Endothelial cell of umbilical vein (primary cell): Measurements from ENCODE around the gene SCAMP2. TPM values are rescaled to one million over a fixed set of nuclear protein-coding genes. Genes with fewer than 3 reads are reported as not detected.

Experiments used
- BruUV-seq: library from RNA; stranded (reverse); fragments of 400-500 nt; replicated peaks from 2 replicates; lab custom pipeline; 2021; lab: Mats Ljungman, UMichigan
- CTCF ChIA-PET: fragments of 300-600, 350-600 bp; sonication (Branson Sonifier 250); formaldehyde crosslinking; loops from one replicate; lab custom pipeline; 2021; ENCODE audit warnings: antibody characterized with exemption, inconsistent platforms; lab: Charles Lee
- POLR2A ChIA-PET: fragments of 300-600, 350-600 bp; sonication (Branson Sonifier 250); formaldehyde crosslinking; loops from one replicate; lab custom pipeline; 2021; ENCODE audit warnings: antibody characterized with exemption, inconsistent platforms; lab: Charles Lee
- DNase-seq: peaks from one replicate; pipeline ENCODE4 v3.0.0-alpha.2; 2011; ENCODE audit warnings: low read depth, low spot score
- FAIRE-seq: peaks from 2 replicates; lab custom pipeline; 2011; peaks lifted over from hg19 to GRCh38; lab: Jason Lieb, UNC
- H2AFZ ChIP-seq: 2 replicates; pipeline ENCODE4 v1.6.0; 2012; ENCODE audit warnings: low read depth, low read length, control low read depth, inconsistent platforms
- H3K27ac ChIP-seq: 2 replicates; pipeline ENCODE4 v1.5.1; 2011; ENCODE audit warnings: low read depth, mild to moderate bottlenecking, control low read depth, low read length, moderate library complexity; ENCODE audit not compliant: insufficient read depth
- H3K27me3 ChIP-seq, 2 experiments: 2 replicates each; pipeline versions ENCODE4 v1.6.0 to v1.6.1; 2011; ENCODE audit warnings: low read length in 2 of 2, mixed read lengths in 1 of 2; ENCODE audit not compliant: control insufficient read depth in 2 of 2, insufficient read depth in 2 of 2
- H3K36me3 ChIP-seq, 2 experiments: 2 replicates in 1 of 2; 3 replicates in 1 of 2; pipeline ENCODE4 v1.5.1; 2011; ENCODE audit warnings: low read length in 2 of 2, mild to moderate bottlenecking in 1 of 2, moderate library complexity in 1 of 2; ENCODE audit not compliant: control insufficient read depth in 2 of 2, insufficient read depth in 2 of 2; ENCODE audit errors: extremely low read depth in 1 of 2
- H3K4me1 ChIP-seq: 3 replicates; pipeline ENCODE4 v1.5.1; 2011; ENCODE audit warnings: mild to moderate bottlenecking, low read length; ENCODE audit not compliant: control insufficient read depth, insufficient read depth; ENCODE audit errors: extremely low read depth
- H3K4me2 ChIP-seq: 2 replicates; pipeline ENCODE4 v1.6.1; 2011; ENCODE audit warnings: low read length, control low read depth, mixed read lengths; ENCODE audit not compliant: insufficient read depth
- H3K4me3 ChIP-seq, 3 experiments: fragments of 200-600 bp in 1 of 3; sonication (generic), shearing (Covaris generic) in 1 of 3; replicated peaks in 1 of 3; 2 replicates each; pipeline ENCODE4 v1.5.1; 2011 to 2016; ENCODE audit warnings: control low read depth in 3 of 3, low read length in 3 of 3, mild to moderate bottlenecking in 2 of 3, inconsistent platforms in 1 of 3, low read depth in 1 of 3, moderate library complexity in 1 of 3; ENCODE audit not compliant: insufficient read depth in 1 of 3
- H3K79me2 ChIP-seq: 2 replicates; pipeline ENCODE4 v1.6.0; 2012; ENCODE audit warnings: low read length, inconsistent platforms; ENCODE audit not compliant: control insufficient read depth, insufficient read depth
- H3K9ac ChIP-seq: replicated peaks from 2 replicates; pipeline ENCODE3; 2011; ENCODE audit warnings: low read length, control low read depth; ENCODE audit not compliant: insufficient read depth; ENCODE audit errors: extremely low read depth
- H3K9me1 ChIP-seq: replicated peaks from 3 replicates; pipeline ENCODE4 v1.6.0; 2011; ENCODE audit warnings: mild to moderate bottlenecking, low read length; ENCODE audit not compliant: control insufficient read depth, insufficient read depth; ENCODE audit errors: extremely low read depth
- H3K9me3 ChIP-seq: replicated peaks from 2 replicates; pipeline ENCODE4 v1.5.1; 2012; ENCODE audit warnings: low read length, inconsistent platforms; ENCODE audit not compliant: control insufficient read depth, insufficient read depth
- H4K20me1 ChIP-seq: replicated peaks from 2 replicates; pipeline ENCODE3; 2011; ENCODE audit warnings: mild to moderate bottlenecking, low read length; ENCODE audit not compliant: control insufficient read depth, insufficient read depth; ENCODE audit errors: extremely low read depth
- CTCF ChIP-seq, 2 donors: IDR thresholded peaks; 1 replicate in 1 of 2; 2 replicates in 1 of 2; pipeline ENCODE4 v1.5.1; 2011; ENCODE audit warnings: low read length in 2 of 2, mild to moderate bottlenecking in 2 of 2, moderate library complexity in 2 of 2, control low read depth in 1 of 2, inconsistent platforms in 1 of 2, low read depth in 1 of 2; ENCODE audit not compliant: insufficient read depth in 1 of 2; ENCODE audit errors: extremely low read depth in 1 of 2
- EZH2 ChIP-seq: IDR thresholded peaks from 2 replicates; pipeline ENCODE4 v1.6.1; 2012; ENCODE audit warnings: borderline replicate concordance, low read depth, mild to moderate bottlenecking, moderate library complexity, low read length, inconsistent platforms; ENCODE audit not compliant: severe bottlenecking
- JUN ChIP-seq: IDR thresholded peaks from 2 replicates; pipeline ENCODE4 v1.6.1; 2011; ENCODE audit warnings: borderline replicate concordance, low read depth; ENCODE audit not compliant: insufficient read length, insufficient read depth
- MAX ChIP-seq: IDR thresholded peaks from 2 replicates; pipeline ENCODE4 v1.6.1; 2011; ENCODE audit not compliant: insufficient read depth, insufficient read length
- MYC ChIP-seq: IDR thresholded peaks from one replicate; pipeline ENCODE4 v1.6.1; 2011; ENCODE audit warnings: mild to moderate bottlenecking, low read depth, low read length
- POLR2A ChIP-seq: IDR thresholded peaks from 2 replicates; pipeline ENCODE4 v1.6.1; 2012; ENCODE audit warnings: low read depth, mild to moderate bottlenecking, control low read depth, low read length
- POLR2AphosphoS5 ChIP-seq: IDR thresholded peaks from 2 replicates; pipeline ENCODE4 v1.6.1; 2012; ENCODE audit warnings: low read depth, mild to moderate bottlenecking, control low read depth, low read length, moderate library complexity; ENCODE audit not compliant: insufficient read depth
- dilution Hi-C: fragments of 300-500 bp; cut with MboI; formaldehyde crosslinking; loops from one replicate; pipeline ENCODE4 v1.15.0; 2019; ENCODE audit warnings: low sequenced_read_pairs; ENCODE audit not compliant: extremely low pct_ligation_motif_present
- intact Hi-C: fragments of 100-400 bp; cut with micrococcal nuclease; formaldehyde crosslinking; loops from one replicate; pipeline ENCODE4 v1.10.0; 2022
- microRNA-seq: library from miRNA; unstranded; fragments of <30 nt; microRNA quantifications from one replicate; pipeline ENCODE4 v1.2.0, GENCODE V29; 2021; ENCODE audit warnings: borderline number of aligned reads, borderline replicate concordance
- polyA plus RNA-seq, 4 experiments: library from polyadenylated mRNA; depleted of rRNA in 3 of 4; stranded (reverse) in 3 of 4; unstranded in 1 of 4; fragments of >200 nt; gene quantifications; 2 replicates each; pipeline versions ENCODE4 v1.2.1 to v1.2.3, GENCODE V29; 2011 to 2012; ENCODE audit warnings: missing spikeins in 1 of 4
- small RNA-seq: library from RNA; depleted of rRNA; stranded (forward); fragments of <200 nt; gene quantifications from one replicate; pipeline ENCODE3, GENCODE V24; 2012; ENCODE audit warnings: low replicate concordance, low read depth; ENCODE audit not compliant: insufficient read depth, insufficient read length
- total RNA-seq: library from RNA; stranded (reverse); gene quantifications from 2 replicates; pipeline ENCODE4 v1.2.3, GENCODE V29; 2021

SCAMP2 gene
- total and polyA plus RNA-seq, 2 donors (not counting 3 experiments of a cell fraction or from before 2014, with no cell fraction given) = 67.3 to 256 TPM

- dilution Hi-C loops = no loop called here
- Histone ChIP-seq H3K4me2 (no peak overlapping the region), H3K9ac (no peak overlapping the region), H2AFZ (no peak overlapping the region), H3K4me3 (no peak overlapping the region), H3K27me3 (no peaks in the 10 kb centered on the region), H3K4me1 (peaks cover 6% of the 10 kb centered on the region), H3K9me1 (no peaks in the 10 kb centered on the region), H3K36me3 (peaks cover 0 to 7% of the 10 kb centered on the region in 2 experiments), H3K27ac (no peak overlapping the region), H3K79me2 (peaks cover 68% of the 10 kb centered on the region), H3K9me3 (no peaks in the 10 kb centered on the region), H4K20me1 (no peaks in the 10 kb centered on the region)
- no TSS peak for BruUV-seq
- TF ChIP-seq MYC (no peak), POLR2A (no peak), MAX (no peak), CTCF (IDR thresholded peaks at IDR 0.05; ENCODE audit: extremely low read depth in 1 of 2, insufficient read depth in 1 of 2, low read depth in 1 of 2, low read length in 2 of 2) (no peak), JUN (no peak), POLR2AphosphoS5 (no peak), EZH2 (no peak)
- ChIA-PET POLR2A (interaction anchor here (0.6 kb wide), 1 partner anchor 155 kb away, joined by 3 read pairs; no protein-coding TSS in a partner anchor), CTCF (interaction anchor here (1.3 to 6.5 kb wide), 8 partner anchors 10 to 160 kb away, joined by 3 to 69 read pairs (median 10); partner anchors contain the start of gene CSK)
- intact Hi-C loops = no loop called here
- DNase-seq (no peak), FAIRE-seq (no peak)
Observed at GRCh38 chr15:74794248-74794969, 78.8 kb downstream of the SCAMP2 start.

Small RNA genes within 50 kb of the gene (microRNA-seq; reads per million reads assigned to microRNA genes)
- not detected for gene MIR6882

Small RNA genes within 50 kb of the gene (small RNA-seq; reads per million reads assigned to genes)
- gene CPLX3 = not detected
- gene MIR6882 = not detected

Other genes with a start within 250 kb of the SCAMP2 start
- 52.7 and 56.5 TPM in 2 replicates for gene EDC3, start 177.3 kb downstream of the SCAMP2 start, total RNA-seq
- 55.9 and 61.1 TPM in 2 replicates for gene EDC3, start 177.3 kb downstream of the SCAMP2 start, polyA plus RNA-seq
- 5.8 and 7.6 TPM in 2 replicates for gene CYP1A1, start 147.8 kb downstream of the SCAMP2 start, total RNA-seq
- gene CYP1A1, start 147.8 kb downstream of the SCAMP2 start, polyA plus RNA-seq = 12.8 and 13.1 TPM in 2 replicates
- not detected in 2 replicates for gene CYP1A2, start 124.5 kb downstream of the SCAMP2 start, total RNA-seq
- not detected in 2 replicates for gene CYP1A2, start 124.5 kb downstream of the SCAMP2 start, polyA plus RNA-seq
- 89.1 and 104 TPM in 2 replicates for gene CSK, start 91.3 kb downstream of the SCAMP2 start, total RNA-seq
- gene CSK, start 91.3 kb downstream of the SCAMP2 start, polyA plus RNA-seq = 41.2 and 42.1 TPM in 2 replicates
- gene LMAN1L, start 60.5 kb downstream of the SCAMP2 start, total RNA-seq = not detected in 2 replicates
- gene LMAN1L, start 60.5 kb downstream of the SCAMP2 start, polyA plus RNA-seq = not detected in 2 replicates
- gene CPLX3, start 46.7 kb downstream of the SCAMP2 start, total RNA-seq = 0.16 TPM in 1 of 2 replicates, not detected in the other
- gene CPLX3, start 46.7 kb downstream of the SCAMP2 start, polyA plus RNA-seq = not detected in 2 replicates
- 29.0 and 36.0 TPM in 2 replicates for gene ULK3, start 30.2 kb downstream of the SCAMP2 start, total RNA-seq
- gene ULK3, start 30.2 kb downstream of the SCAMP2 start, polyA plus RNA-seq = 48.6 and 60.3 TPM in 2 replicates
- 27.7 and 36.3 TPM in 2 replicates for gene MPI, start 16.7 kb upstream of the SCAMP2 start, total RNA-seq
- gene MPI, start 16.7 kb upstream of the SCAMP2 start, polyA plus RNA-seq = 62.6 and 69.3 TPM in 2 replicates
- 57.0 and 73.0 TPM in 2 replicates for gene FAM219B, start 33.5 kb upstream of the SCAMP2 start, total RNA-seq
- 55.1 and 57.7 TPM in 2 replicates for gene FAM219B, start 33.5 kb upstream of the SCAMP2 start, polyA plus RNA-seq
- gene COX5A, start 64.7 kb upstream of the SCAMP2 start, total RNA-seq = 220 and 232 TPM in 2 replicates
- 102 and 134 TPM in 2 replicates for gene COX5A, start 64.7 kb upstream of the SCAMP2 start, polyA plus RNA-seq
- gene RPP25, start 83.4 kb upstream of the SCAMP2 start, total RNA-seq = 13.7 and 13.8 TPM in 2 replicates
- gene RPP25, start 83.4 kb upstream of the SCAMP2 start, polyA plus RNA-seq = 10.1 and 13.1 TPM in 2 replicates
- 1.9 and 4.4 TPM in 2 replicates for gene SCAMP5, start 122.2 kb upstream of the SCAMP2 start, total RNA-seq
- 5.9 and 6.2 TPM in 2 replicates for gene SCAMP5, start 122.2 kb upstream of the SCAMP2 start, polyA plus RNA-seq
- 14.5 and 16.8 TPM in 2 replicates for gene PPCDC, start 150.2 kb upstream of the SCAMP2 start, total RNA-seq
- gene PPCDC, start 150.2 kb upstream of the SCAMP2 start, polyA plus RNA-seq = 21.4 and 23.0 TPM in 2 replicates